Hematopoietic multipotent progenitor cell treated with erythropoietin and hydrocortisone succinate and interleukin-3 and kit ligand, for 8 days (in vitro differentiated cells): ENCODE measurements around the gene GALNT2.

ENCODE experiments used
- DNase-seq: peaks from one replicate; pipeline ENCODE4 v3.0.0-alpha.2; 2015

GALNT2 gene

GRCh38 chr1:230195199-230195598 lies 128.2 kb downstream of the GALNT2 start:
- DNase-seq: no peak

GRCh38 chr1:230196077-230196476 lies 129.0 kb downstream of the GALNT2 start:
- DNase-seq: no peak

GRCh38 chr1:230197644-230198567 lies 130.9 kb downstream of the GALNT2 start:
- DNase-seq: no peak

- no peak for DNase-seq
Observed at GRCh38 chr1:230199034-230199433, 132.0 kb downstream of the GALNT2 start.

GRCh38 chr1:230199554-230199953 lies 132.5 kb downstream of the GALNT2 start:
- no peak for DNase-seq

- DNase-seq: no peak
Observed at GRCh38 chr1:230200276-230200675, 133.2 kb downstream of the GALNT2 start.

- DNase-seq: no peak
Observed at GRCh38 chr1:230201445-230201844, 134.4 kb downstream of the GALNT2 start.

- DNase-seq: no peak
Observed at GRCh38 chr1:230204842-230205241, 137.8 kb downstream of the GALNT2 start.

GRCh38 chr1:230205719-230206198 lies 138.7 kb downstream of the GALNT2 start:
- DNase-seq: peak; percentile 90

GRCh38 chr1:230206207-230206606 lies 139.2 kb downstream of the GALNT2 start:
- no peak for DNase-seq

GRCh38 chr1:230206976-230207375 lies 139.9 kb downstream of the GALNT2 start:
- no peak for DNase-seq

GRCh38 chr1:230207598-230207997 lies 140.6 kb downstream of the GALNT2 start:
- no peak for DNase-seq

- DNase-seq: peak; percentile 12
Observed at GRCh38 chr1:230208619-230209261, 141.7 kb downstream of the GALNT2 start.

GRCh38 chr1:230210326-230210980 lies 143.4 kb downstream of the GALNT2 start:
- no peak for DNase-seq

GRCh38 chr1:230210981-230211336 lies 143.9 kb downstream of the GALNT2 start:
- no peak for DNase-seq

- no peak for DNase-seq
Observed at GRCh38 chr1:230211436-230212145, 144.6 kb downstream of the GALNT2 start.

- no peak for DNase-seq
Observed at GRCh38 chr1:230212405-230212936, 145.4 kb downstream of the GALNT2 start.

GRCh38 chr1:230215031-230215430 lies 148.0 kb downstream of the GALNT2 start:
- no peak for DNase-seq

GRCh38 chr1:230215529-230215928 lies 148.5 kb downstream of the GALNT2 start:
- DNase-seq: no peak

GRCh38 chr1:230216896-230217295 lies 149.9 kb downstream of the GALNT2 start:
- no peak for DNase-seq

- no peak for DNase-seq
Observed at GRCh38 chr1:230218667-230219066, 151.6 kb downstream of the GALNT2 start.
